ENCODE data around the gene SDCBP2. TPM values are rescaled to one million over a fixed set of nuclear protein-coding genes. Genes with fewer than 3 reads are reported as not detected.
A peak's percentile ranks its signal among the peaks of the same experiment; 100 is the strongest.

SDCBP2 gene, protein sequence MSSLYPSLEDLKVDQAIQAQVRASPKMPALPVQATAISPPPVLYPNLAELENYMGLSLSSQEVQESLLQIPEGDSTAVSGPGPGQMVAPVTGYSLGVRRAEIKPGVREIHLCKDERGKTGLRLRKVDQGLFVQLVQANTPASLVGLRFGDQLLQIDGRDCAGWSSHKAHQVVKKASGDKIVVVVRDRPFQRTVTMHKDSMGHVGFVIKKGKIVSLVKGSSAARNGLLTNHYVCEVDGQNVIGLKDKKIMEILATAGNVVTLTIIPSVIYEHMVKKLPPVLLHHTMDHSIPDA
- 4.8 and 6.4 TPM in 2 replicates for total RNA-seq (2014; rRNA removed; shearing (Covaris generic))

- DNase-seq (ENCODE audit: low read depth): no peak
Observed at GRCh38 chr20:1328680-1329330, at the start of gene SDCBP2. SDCBP2 (minus strand) TSS chr20:1329139; CDS start chr20:1320416, 8,723 bp downstream.

- DNase-seq (ENCODE audit: low read depth): no peak
Observed at GRCh38 chr20:1378735-1379125, 49.8 kb upstream of the SDCBP2 start.

- peak; percentile 84 for DNase-seq (ENCODE audit: low read depth)
Observed at GRCh38 chr20:1377984-1378734, 49.2 kb upstream of the SDCBP2 start.

DNA sequence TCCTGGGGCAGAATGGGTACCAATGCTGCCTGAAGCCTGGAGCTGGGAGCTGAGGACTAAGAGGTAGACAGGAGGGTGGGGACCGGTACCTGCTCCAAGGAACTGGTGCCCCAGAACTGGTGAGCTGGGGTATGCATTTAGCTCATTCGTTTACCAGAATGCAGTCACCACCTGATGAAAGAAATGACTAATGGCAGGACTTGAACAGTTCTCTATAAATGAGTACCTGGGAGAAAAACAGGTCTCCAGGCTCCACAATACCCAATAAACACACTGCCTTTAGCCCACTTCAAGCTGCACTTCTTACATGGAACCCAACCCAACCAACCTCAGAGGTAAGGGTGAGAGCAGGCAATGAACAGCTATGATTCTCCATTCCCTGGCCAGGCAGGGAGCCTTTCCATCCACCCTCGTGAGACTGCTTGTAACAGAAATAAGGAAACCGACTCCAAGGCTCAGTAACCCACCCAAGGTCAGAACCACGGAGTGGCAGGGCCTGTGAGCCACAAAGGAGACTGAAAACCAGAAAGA, 48.5 kb upstream of the SDCBP2 start:
- no peak for DNase-seq (ENCODE audit: low read depth)

DNA sequence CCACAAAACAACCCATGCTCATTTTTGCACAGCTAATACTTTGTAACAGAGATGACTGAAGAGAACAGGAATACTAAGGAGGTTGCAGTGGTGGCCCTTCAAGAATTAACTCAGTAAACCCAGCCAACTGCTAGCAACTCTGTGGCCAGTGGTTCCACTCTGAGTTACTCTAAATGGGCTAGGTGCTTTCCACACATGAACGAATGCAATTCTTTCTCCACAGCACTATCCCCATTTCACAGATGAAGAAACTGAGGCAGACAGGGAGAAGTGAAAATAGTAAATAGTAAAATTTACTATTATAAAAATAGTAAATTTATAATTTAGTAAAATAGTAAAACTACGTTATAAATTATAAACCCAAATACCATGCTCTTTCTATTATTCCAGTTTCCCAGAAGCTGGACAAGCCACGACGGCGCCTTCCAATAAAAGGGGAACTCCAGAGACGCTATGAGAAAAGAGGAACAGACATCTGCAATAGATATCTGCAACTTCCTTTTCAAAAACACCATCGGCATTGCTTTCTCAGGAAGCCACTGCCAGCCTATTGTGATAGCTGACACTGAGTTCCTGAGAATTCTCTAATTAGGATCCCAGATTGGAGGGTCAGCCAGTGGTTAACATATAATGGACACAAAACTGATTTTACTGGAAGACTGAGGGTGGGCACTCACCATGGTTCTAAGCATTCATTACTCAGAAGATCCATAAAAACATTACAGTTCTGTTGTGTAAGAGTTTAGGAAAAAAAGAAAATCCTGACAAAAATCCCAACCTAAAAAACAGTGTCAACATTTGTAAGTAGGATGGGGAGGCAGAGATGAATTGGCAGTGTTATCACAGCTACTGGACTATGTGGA, 47.7 kb upstream of the SDCBP2 start:
- no peak for DNase-seq (ENCODE audit: low read depth)

DNA sequence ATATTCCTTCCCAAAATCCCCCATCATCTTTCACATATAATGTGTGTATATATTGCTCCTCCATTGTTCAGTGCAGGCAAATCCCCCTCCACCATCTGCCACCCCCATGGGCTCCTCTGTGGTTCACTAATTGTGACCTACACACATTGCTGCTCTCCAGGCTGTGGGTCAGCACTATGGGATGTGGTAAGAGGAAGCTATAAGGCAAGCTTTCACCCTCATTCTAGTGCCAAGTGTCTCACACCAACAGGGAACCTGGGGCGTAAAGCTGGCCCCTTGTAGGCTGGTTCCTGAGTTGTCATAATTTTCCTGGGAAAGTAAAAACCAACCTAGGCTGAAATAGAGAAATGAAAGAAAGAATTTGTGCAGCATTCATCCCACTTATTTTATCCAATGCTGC, 47.1 kb upstream of the SDCBP2 start:
- no peak for DNase-seq (ENCODE audit: low read depth)

- DNase-seq (ENCODE audit: low read depth): peak; percentile 79
Observed at GRCh38 chr20:1375515-1375914, 46.6 kb upstream of the SDCBP2 start.

DNA sequence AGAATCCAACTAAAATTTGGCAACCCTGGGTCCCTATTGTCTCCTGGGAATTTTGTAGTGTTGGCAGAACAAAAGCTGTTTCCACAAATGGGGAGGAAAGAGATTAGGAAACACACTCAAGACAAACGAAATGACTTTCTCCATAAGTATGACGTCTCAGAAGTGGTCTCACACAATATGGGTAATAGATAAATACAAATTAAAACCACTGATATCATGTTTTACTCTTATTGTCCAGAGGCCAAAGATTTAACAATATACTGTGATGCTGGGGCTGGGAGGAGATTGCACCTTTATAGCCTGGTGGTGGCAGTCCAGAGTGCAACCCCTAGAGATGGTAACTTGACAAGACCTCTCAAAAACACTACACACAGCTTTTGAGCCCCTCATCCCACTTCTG, 45.3 kb upstream of the SDCBP2 start:
- no peak for DNase-seq (ENCODE audit: low read depth)

GRCh38 chr20:1373614-1374013, 44.7 kb upstream of the SDCBP2 start:
- no peak for DNase-seq (ENCODE audit: low read depth)

GRCh38 chr20:1373036-1373435, 44.1 kb upstream of the SDCBP2 start:
- DNase-seq (ENCODE audit: low read depth): no peak

DNA sequence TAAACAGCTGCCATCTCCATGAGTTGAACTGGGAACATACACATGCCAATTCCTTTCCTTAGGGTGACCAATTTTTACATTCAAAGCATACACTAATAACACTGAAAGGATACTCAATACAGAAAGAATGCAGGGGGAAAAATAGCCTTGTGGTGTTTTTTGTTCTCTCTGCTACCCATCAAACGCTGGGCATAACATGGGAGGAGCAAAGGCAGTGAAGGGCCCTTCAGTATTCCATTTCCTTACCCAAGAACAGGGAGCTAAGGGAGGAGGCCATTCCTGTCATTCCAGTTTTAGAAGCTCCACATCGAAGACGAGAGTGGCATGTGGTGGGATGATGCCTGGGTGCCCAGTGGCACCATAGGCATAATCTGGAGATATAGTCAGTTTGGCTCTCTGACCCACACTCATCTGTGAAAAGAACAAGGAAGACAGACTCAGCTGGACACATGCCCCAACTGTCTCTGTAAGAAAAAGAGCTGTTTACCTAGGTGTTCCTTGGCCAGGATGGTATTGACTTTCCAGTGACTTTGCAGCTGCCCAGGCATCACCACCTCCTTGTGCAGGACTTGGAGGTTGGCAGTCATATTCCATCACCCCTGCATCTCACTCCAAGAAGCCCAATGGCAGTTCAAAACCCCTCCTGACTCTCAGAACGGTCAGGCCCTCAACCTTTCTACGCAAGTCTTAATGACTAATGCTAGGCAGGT, 43.0 kb upstream of the SDCBP2 start:
- no peak for DNase-seq (ENCODE audit: low read depth)

DNA sequence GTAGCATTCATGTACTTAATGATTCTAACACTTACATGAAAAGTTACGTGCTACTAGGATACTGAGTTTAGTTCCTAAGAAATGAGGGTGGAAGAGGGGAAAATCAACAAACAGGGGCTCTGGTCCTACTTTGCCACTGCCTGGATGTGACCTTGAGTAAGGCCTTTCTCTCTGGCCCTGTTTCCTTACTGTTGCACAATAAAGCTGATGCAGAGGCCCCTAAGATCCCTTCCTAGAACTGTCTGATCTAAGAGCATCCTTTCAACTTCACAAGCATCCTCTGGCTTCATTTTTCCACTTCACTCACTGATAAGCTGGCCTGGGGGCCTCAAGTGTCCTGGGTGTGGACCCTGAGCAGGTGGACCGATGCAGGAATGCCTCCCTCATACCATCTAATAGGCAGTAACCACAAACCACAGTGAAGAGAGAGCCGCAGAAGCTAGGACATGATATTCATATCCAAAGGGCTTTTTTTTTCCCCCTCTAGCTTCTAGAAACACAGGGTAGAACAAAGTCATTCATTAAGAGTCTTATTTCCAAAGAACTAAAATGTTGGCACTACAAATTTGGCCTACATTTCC, 42.4 kb upstream of the SDCBP2 start:
- peak; percentile 62 for DNase-seq (ENCODE audit: low read depth)

DNA sequence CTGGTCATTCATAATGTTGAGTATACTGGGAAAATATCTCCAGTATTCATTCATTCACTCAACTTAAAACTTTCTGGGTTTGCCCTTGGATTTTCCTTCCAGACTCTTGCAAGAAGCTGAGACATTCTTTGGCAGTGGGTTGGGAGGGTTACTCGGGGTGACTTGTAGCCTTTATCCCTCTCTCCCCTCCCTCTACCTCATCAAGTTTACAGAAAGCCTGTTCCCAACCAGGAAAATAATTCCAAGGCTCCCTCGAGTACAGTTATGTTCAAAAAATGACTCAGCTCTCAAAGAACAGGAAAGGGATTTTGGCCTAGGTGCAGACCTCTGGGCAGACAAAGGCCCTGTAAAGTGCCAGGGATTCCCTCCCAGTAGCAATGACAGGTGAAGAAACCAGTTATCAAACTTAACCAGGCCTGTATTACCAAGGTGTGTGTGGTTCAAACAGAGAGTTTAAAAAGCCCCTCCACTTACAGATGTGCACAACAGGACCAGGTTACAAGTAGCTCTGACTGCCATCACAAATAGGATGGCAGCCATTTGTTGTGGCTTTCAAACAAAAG, 41.7 kb upstream of the SDCBP2 start:
- DNase-seq (ENCODE audit: low read depth): no peak

- no peak for DNase-seq (ENCODE audit: low read depth)
Observed at GRCh38 chr20:1369970-1370369, 41.0 kb upstream of the SDCBP2 start.

DNA sequence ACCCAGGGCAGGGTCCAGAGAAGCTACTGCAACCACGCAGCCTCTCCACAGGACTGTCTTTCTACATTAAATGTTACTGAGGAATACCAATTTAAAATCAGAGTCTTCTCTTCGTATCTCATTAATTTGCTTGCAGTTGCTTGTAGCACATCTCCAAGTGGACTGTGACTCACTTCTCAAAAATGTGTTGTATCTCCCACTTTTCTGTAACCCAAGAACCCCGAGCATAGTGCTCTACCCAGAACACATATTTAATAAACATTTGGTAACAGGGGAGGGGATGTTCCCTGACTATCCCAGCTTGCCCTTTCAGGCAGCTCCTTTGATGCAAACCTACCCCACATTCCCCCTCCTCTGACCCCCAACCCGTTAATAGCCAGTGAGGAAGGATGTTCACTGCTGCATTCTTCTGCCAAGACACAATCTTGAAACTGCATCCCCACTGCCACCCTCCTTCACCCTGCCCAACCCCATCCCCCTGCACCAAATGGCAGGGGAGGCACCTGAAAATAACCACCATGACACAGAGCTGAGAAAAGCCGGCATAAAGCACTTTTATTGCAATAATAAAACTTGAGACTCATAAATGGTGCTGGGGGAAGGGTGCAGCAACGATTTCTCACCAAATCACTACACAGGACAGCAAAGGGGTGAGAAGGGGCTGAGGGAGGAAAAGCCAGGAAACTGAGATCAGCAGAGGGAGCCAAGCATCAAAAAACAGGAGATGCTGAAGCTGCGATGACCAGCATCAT, 39.7 kb upstream of the SDCBP2 start:
- DNase-seq (ENCODE audit: low read depth): peak; percentile 75

- DNase-seq (ENCODE audit: low read depth): no peak
Observed at GRCh38 chr20:1367479-1367878, 38.5 kb upstream of the SDCBP2 start.

DNA sequence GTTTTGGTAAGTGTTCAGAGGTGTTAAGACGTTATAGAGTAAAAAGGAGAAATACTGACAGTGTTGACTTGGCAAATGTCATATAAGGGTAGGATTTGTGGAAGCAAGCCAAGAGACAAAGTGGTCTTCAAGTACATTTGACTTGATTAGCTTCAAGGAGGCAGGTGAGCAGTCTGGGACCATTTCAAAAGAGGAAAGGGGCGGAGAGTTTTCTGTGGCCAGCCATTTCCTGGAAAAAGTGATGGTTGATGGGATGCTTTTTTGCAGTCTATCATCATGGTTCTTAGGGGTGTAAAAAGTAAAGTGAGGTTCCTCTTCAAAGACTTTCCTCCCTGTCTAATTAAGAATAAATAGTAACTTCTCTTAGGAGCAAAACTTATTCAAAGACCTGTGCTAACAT, 35.2 kb upstream of the SDCBP2 start:
- no peak for DNase-seq (ENCODE audit: low read depth)

DNA sequence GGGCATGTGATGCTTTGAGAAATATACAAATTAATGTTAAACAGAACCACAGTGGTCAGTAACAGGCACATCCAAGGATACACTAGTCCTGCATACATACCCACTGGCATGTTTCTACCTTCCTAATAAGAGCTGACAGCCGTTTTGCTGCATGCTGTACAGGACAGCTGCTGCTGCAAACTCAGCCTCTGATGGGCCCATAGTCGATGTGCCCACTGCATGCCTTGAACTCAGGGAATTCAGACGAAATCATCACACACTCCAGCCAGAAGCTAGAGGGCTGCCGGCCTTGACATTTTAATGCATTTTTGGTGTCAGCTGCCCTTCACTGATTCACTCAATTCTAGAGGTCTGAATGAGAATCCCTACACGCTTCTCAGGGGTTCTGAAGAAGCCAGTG, 34.6 kb upstream of the SDCBP2 start:
- no peak for DNase-seq (ENCODE audit: low read depth)

DNA sequence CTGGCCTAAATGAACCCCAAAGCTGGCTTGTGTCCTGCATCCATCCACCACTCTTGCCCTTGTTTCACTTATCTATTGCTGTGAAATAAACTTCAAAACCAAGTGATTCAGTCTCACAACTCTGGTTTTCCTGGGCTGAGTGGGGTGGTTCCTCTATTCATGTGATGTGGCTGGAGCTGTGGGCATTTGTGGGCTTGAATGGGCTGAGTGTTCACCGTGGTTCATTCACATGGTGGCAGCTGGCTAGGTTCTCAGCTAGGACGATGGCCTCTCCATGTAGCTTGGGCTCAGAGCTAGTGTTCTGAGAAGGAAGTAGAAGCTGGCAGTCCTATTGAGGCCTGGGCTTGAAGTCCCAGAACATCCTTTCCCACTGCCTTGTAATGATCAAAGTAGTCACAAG, 33.5 kb upstream of the SDCBP2 start:
- DNase-seq (ENCODE audit: low read depth): no peak

Data from RPMI7951 (cell line).